Eye (tissue), 1 donor: ENCODE measurements around the gene TMEM238.

Experiments used
- DNase-seq: peaks from one replicate; pipeline ENCODE4 v3.0.0-alpha.2; 2015

The TMEM238 gene

DNA sequence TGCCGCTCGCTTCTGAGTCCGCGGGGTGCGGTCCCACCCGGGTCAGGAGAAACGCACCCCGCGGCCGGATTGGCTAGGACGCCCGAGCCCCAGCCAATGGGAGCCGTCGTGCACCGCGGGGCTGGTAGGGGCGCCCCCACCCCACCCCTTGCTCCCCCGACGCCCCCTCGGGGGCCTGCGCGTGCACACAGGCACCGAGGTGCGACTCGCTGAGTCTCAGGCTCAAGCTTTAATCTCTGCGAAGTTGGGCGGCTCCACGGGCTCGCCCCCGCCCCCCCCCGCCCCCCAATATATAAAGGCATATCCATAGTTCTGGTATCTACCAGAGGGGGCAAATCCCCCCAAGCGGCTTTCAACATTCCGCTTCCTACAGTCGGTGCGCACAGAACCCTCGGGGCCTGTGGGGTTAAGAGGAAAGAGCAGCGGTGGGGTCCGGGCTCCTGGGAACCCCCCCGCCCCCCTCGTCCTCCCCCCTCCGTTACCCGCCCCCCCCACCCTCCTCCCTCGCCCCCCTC lies 29.3 kb downstream of the TMEM238 start, which contains the start of gene COX6B2:
COX6B2 (minus strand) TSS at position 22 of the 515 bp plus-strand sequence. CDS start 198 bp downstream, outside the sequence.
- no peak for DNase-seq

DNA sequence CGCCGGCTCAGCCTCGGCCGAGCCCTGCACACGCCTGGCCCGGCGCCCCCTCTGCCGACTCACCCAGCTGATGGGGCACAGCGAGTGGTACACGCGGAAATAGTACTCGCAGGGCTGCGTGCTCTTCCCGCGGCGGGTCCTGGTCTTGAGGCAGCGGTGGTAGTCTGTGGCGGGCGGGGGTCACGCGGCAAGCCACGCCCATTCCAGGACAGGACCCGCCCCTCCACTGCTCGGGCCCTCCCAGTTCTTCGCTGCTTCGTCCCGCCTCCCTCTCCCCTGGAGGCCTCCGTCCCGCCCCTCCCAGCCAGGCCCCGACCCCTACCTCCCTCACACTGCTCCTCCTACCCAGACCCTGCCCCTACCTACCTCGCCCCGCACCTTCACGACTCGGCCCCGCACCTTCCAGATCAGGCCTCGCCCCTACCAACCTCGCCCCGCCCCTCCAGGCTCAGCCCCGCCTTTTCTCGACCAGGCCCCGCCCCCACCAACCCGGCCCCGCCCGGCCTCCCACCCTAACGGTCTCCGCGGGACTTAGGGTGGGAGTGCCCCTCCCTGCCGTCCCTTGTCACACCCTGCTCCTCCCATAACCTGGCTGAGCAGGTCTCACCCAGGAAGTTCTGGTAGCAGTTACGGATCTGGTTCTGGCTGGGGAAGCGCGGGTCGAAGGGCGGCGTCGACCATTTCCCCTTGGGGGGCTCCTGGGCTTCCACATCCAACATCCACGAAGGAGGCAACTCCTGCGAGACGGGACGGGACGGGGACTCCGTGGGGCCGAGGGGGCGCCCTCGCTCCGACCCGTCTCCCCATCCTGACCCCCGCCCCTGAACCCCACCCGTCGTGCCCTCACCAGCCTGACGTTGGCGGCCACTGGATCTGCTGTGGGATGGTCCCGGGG lies 30.0 kb downstream of the TMEM238 start:
- DNase-seq, result peak; percentile 74

DNA sequence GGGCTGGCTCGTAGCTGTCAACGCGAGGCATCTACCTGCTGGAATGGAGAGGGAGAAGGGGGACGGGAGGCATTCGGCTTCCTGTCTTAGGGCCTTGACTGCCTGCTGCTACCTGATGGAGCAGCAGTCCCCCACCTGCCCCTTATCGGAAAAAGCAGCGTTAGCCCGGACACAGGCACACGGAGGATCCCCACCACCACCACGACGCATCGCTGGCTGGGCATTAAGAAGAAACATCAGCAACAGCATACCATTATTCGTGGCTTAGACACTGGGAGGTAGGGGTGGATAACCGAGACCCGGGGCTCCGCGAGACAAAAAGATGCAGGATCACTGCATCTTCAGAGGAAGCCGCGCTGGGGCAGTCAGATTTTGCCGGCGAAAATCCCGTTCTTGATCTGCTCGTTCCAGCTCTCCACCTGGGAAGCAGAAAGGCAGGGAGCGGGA lies 30.7 kb downstream of the TMEM238 start:
- no peak for DNase-seq

DNA sequence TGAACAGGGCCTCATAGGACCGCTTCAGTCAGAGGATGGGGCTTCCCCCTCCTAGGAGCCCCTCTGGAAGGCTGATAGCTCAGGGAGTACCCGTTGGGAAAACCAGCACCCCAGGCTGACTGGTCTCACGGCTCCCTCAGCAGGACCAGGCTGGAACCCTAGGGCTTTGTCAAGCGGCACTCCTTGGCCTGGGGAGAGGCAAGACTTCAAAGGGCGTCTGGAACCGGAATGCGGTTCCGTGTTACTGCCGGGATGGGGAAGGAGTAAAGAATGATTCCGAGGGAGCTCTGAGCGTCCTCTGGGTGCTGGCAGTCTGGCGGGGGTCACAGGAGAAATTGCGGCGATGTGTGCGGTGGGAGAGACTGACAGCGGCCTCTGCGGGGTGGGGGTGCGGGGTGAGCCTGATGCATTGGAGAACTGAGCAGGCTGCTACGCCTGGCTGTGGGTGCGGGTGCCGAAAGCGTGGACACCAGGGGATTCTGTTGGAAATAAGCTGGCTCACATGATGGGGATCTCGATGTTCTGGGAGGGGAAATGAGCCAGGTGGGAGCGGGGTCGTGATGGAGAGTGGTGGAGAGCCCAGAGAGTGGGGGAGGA lies 31.4 kb downstream of the TMEM238 start:
- DNase-seq, result no peak

GRCh38 chr19:55352040-55352439 lies 32.1 kb downstream of the TMEM238 start:
- DNase-seq, result no peak

GRCh38 chr19:55350620-55351315 lies 33.3 kb downstream of the TMEM238 start:
- no peak for DNase-seq

DNA sequence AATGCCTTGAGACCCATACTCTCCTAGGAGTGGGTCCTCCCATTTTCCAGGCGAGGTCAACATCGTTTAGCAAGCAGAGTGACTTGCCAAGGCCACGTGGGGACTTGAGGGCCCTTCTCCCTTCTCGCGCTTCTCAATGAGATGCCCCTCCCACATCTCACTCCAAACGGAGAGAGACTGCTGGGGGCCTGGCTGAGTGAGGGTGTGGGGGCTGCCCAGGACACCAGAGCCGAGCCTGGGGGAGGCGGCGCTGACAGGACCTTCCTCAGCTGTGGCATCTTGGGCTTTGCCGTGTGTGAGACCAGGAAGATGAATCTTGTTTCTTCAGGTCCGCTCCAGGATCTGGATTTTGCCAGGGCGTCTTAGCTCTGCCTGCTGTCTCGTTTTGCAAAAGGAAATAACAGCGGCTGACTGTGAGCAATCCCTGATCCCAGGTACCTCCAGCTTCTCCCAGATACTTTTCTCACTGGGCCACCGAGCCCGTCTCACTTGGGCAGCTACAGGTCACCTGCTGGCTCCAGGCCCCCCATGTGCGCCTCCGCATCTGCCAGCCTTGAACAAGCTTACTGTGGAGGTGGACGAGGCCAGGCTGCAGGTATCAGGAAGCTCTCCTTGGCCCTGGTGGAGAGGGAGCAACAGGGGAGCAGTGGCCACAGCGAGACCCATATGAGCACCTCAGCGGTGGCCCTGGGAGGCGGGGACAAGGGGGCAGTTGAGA lies 35.6 kb downstream of the TMEM238 start:
- no peak for DNase-seq

- DNase-seq, result no peak
These were observed 36.6 kb downstream of the TMEM238 start for GRCh38 chr19:55347442-55348009.

- no peak for DNase-seq
These were observed 37.2 kb downstream of the TMEM238 start for GRCh38 chr19:55346725-55347441.

DNA sequence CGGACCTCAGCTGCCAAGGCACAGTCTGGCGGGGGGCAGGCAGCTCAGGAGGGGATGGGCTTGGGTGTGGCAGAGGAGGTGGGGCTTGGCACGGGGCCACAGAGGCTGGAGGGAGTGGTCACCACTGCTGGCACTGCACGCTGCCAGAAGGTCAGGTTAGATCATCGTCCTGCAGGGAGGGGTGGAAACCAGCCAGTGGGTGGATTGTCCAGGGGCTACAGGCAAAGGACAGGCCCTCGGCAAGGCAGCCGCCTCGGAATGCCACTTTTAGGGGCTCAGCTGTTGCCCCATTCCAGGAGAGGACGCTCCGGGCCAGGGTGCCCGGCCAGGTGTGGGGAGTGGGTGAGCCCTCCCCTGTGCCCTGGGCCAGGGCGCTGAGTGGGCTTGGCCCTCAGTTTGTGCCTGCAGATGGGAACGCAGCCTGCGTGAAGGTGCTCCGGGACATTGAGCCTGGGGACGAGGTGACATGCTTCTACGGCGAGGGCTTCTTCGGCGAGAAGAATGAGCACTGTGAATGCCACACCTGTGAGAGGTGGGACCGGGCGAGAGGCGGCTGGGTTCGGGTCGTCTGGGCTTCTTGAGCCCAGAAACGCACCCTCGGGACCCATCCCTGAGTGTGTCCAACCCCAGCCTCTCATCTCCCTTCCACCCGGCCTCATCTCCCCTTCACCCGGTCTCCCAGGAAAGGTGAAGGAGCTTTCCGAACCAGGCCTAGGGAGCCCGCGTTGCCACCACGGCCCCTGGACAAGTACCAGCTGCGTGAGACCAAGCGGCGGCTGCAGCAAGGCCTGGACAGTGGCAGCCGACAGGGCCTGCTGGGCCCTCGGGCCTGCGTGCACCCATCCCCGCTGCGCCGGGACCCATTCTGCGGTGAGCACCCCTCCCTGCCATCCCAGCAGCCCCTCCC lies 38.0 kb downstream of the TMEM238 start:
- DNase-seq, result no peak

GRCh38 chr19:55345101-55345817 lies 38.8 kb downstream of the TMEM238 start:
- no peak for DNase-seq

- DNase-seq, result no peak
These were observed 39.6 kb downstream of the TMEM238 start for GRCh38 chr19:55344444-55344843.

DNA sequence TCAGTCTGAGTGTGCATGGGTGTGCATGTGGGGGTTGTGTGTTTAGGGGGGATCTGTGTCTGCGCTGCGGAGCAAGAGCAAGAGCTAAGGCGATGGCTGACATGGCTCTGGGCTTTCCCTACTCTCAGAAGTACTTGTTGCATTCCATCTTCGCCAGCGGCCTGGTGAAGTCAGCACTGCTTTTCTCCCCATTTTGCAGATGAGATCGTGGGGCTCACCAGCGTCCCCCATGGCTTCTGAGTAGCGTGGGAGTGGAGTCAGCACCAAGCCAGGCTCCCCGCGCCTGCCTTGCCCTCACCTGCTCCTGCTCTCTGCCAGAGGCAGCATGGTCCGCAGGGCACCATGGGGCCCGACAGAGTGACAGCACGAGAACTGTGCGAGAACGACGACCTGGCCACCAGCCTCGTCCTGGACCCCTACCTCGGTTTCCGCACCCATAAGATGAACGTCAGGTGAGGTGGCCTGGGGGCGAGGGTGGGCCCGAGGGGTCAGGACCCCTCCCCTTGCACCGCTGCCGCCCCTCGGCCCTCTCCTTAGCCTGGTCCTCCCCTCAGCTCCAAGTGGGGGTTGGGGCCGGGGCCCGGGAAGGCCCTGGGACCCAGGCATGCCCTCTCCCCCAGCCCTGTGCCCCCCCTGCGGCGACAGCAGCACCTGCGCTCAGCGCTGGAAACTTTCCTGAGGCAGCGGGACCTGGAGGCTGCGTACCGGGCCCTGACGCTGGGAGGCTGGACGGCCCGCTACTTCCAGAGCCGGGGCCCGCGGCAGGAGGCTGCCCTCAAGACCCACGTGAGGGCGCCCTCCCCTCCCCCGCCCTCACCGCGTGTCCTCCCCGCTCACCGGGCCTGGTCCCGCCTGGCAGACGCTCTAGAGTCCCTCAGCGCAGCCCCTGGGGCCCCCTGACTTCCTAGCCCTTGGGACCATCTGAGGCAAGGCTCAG lies 42.2 kb downstream of the TMEM238 start:
- no peak for DNase-seq

- DNase-seq, result peak; percentile 87
These were observed 42.9 kb downstream of the TMEM238 start for GRCh38 chr19:55341171-55341588.

DNA sequence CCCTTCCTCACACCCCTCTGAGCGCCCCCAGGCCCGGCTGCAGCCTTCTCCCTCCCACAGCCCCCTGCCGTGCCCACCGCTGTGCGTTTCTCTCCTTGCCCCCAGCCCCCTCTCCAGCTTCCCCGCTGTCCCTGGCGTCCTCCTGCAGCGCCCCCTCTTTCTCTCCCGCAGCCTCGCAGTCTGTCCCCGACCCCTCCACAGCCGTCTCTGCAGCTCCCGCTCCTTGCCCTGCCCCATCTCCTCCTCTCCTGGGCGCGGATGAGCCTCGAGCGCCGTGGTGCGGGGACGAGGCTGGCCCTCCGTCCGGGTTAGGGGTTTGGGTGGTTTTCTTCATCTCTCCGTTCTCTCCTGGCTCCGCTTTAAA lies 43.3 kb downstream of the TMEM238 start:
- no peak for DNase-seq

DNA sequence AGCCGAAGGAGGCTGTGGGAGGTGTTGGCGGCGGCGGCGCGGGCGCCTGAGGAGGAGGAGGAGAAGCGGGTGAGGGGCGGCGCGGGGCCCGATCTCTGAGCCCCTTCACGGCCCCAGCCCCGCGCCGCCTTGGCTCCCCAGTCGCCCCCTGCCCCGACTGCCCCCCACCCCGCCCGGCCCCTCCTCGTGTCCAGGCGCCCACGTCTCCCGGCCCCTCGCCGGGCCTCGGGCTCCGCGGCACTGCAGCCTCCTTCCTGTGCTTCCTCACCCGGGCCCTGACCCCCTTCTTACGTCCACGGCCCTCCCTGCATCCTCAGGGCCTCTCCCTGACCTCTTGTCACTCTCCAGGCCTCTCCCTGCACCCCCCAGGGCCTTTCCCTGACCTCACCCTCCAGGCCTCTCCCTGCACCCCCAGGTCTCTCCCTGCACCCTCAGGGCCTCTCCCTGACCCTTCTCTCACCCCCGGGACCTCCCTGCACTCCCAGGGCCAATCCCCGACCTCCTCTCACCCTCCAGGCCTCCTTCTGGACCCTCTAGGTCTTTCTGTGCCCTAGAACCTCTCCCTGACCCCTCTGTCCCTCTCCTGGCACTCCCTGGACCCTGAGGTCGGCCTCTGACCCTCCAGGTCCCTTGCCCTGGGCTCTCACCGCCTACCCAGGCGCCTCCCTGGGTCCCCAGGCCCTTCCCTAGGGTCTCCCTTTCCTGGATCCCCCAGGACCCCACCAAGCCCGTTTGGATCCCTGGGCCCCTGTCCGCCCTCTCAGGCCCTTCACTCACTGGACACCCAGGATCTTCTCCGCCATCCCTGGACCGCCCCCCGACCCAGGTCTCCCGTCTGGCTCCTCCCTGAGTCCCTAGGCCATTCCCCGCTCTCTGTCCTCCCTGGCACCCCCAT lies 44.0 kb downstream of the TMEM238 start:
- peak; percentile 66 for DNase-seq

DNA sequence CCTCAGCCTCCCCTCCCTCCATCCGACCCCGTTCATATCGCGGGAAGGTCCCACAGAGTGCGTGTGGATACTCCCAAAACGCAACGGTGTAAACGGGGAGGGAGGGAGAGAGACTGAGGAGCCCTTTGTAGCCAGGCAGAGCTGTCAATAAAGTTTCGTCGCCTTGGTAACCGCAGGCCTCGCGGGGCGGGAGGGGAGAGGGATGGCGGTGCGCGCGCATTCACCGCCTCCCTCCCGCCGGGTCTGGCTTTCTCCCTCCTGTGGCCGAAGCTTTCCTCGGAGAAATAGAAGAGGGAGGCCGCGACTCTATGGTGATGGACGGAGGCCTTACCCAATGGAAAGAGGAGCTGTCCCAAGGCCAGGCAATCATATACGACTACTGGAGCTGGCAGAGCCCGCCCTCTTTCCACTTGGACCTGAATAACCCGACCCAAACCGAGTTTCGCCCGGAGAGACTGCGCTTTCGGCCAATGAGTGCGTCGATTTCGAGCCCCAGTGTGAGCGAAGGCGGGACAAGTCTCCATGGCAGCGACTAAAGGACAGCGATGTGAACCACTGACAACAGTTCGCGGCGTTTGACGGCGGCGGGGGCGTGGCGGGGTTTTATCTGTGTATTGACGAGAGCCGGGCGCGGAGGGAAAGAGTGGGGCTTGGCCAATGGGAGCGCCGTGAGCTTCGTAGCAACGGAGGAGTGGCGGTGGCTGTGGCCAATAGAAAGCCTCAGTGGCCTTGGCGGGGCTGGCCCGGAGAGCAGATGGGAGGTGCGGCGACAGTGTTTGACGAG lies 44.8 kb downstream of the TMEM238 start, which contains the start of gene KMT5C:
KMT5C (plus strand) TSS at position 772 of the 784 bp plus-strand sequence. CDS start 2,061 bp downstream, outside the sequence.
- peak; percentile 100 for DNase-seq
